HCT116 (cell line): Measurements from ENCODE around the gene SLAIN2. TPM values are rescaled to one million over a fixed set of nuclear protein-coding genes. Genes with fewer than 3 reads are reported as not detected.

Experiments
- ATAC-seq: fragments of 200-7000 bp; cut with Tn5 transposase; 2 replicates; pipeline ENCODE4 v1.9.1; 2020; ENCODE audit warnings: mild to moderate bottlenecking, moderate library complexity
- BruUV-seq: library from RNA; stranded (reverse); fragments of 400-500 nt; replicated peaks from 2 replicates; lab custom pipeline; 2021; lab: Mats Ljungman, UMichigan
- CTCF ChIA-PET: fragments of 300-600 bp; sonication (Branson Sonifier 250); formaldehyde crosslinking; loops from one replicate; lab custom pipeline; 2021; ENCODE audit warnings: antibody characterized with exemption; lab: Charles Lee
- POLR2A ChIA-PET: fragments of 300-600, 350-600 bp; sonication (Branson Sonifier 250); formaldehyde crosslinking; loops from one replicate; lab custom pipeline; 2021; ENCODE audit warnings: antibody characterized with exemption; lab: Charles Lee
- RAD21 ChIA-PET, 2 experiments: fragments of 300-600 bp; sonication (Branson Sonifier 250); formaldehyde crosslinking; loops; one replicate each; lab custom pipeline; 2023; ENCODE audit warnings: low total read pairs in 2 of 2; ENCODE audit not compliant: uncharacterized antibody in 2 of 2, unreplicated experiment in 2 of 2, low non-redundant PET in 1 of 2; lab: Charles Lee
- DNase-seq: peaks from one replicate; pipeline ENCODE4 v3.0.0-alpha.2; 2010; ENCODE audit warnings: low read depth, low spot score
- H2AFZ ChIP-seq: fragments of 200-600 bp; shearing (Covaris generic), sonication (generic); 2 replicates; pipeline ENCODE4 v1.6.1; 2017; ENCODE audit warnings: low read depth, mixed run types, mixed read lengths, antibody characterized with exemption, low read length; ENCODE audit not compliant: poor library complexity, severe bottlenecking
- H3K27ac ChIP-seq: 2 replicates; pipeline ENCODE4 v1.5.1; 2012; ENCODE audit warnings: low read depth, low read length
- H3K27me3 ChIP-seq: fragments of 200-600 bp; sonication (generic); 2 replicates; pipeline ENCODE4 v1.6.1; 2016; ENCODE audit warnings: mixed run types, low read length, mixed read lengths; ENCODE audit not compliant: insufficient read depth
- H3K36me3 ChIP-seq, 2 experiments: fragments of 200-500 bp in 1 of 2; fragments of 200-600 bp in 1 of 2; sonication (Bioruptor generic) in 1 of 2; sonication (generic) in 1 of 2; 2 replicates each; pipeline versions ENCODE4 v1.5.1 to v1.6.1; 2014 to 2016; ENCODE audit warnings: low read length in 2 of 2, inconsistent platforms in 1 of 2, mixed read lengths in 1 of 2, mixed run types in 1 of 2; ENCODE audit not compliant: insufficient read depth in 2 of 2, control insufficient read depth in 1 of 2
- H3K4me1 ChIP-seq, 2 experiments: fragments of 200-600 bp in 1 of 2; sonication (generic) in 1 of 2; 2 replicates each; pipeline versions ENCODE4 v1.5.1 to v1.6.1; 2012 to 2017; ENCODE audit warnings: low read length in 2 of 2, inconsistent platforms in 1 of 2, mild to moderate bottlenecking in 1 of 2, mixed read lengths in 1 of 2, mixed run types in 1 of 2, moderate library complexity in 1 of 2; ENCODE audit not compliant: insufficient read depth in 2 of 2, control insufficient read depth in 1 of 2
- H3K4me2 ChIP-seq: fragments of 200-600 bp; sonication (generic); 2 replicates; pipeline ENCODE4 v1.6.1; 2017; ENCODE audit warnings: mixed run types, low read length, mixed read lengths
- H3K4me3 ChIP-seq, 2 experiments: fragments of 200-600 bp in 1 of 2; sonication (generic) in 1 of 2; replicated peaks in 1 of 2; 2 replicates each; pipeline ENCODE4 v1.5.1; 2011 to 2016; ENCODE audit warnings: low read length in 2 of 2, control low read depth in 1 of 2, low read depth in 1 of 2, mild to moderate bottlenecking in 1 of 2, mixed read lengths in 1 of 2, mixed run types in 1 of 2
- H3K79me2 ChIP-seq: fragments of 200-600 bp; sonication (generic); 2 replicates; pipeline ENCODE4 v1.6.1; 2017; ENCODE audit warnings: mild to moderate bottlenecking, mixed run types, low read length, moderate library complexity, mixed read lengths; ENCODE audit not compliant: insufficient read depth
- H3K9ac ChIP-seq: fragments of 200-600 bp; sonication (generic); 2 replicates; pipeline ENCODE4 v1.6.1; 2016; ENCODE audit warnings: low read length, mixed read lengths
- H3K9me2 ChIP-seq: fragments of 200-600 bp; sonication (generic), shearing (Covaris generic); 2 replicates; pipeline ENCODE4 v1.6.1; 2017; ENCODE audit warnings: mixed run types, mild to moderate bottlenecking, moderate library complexity; ENCODE audit not compliant: insufficient read depth
- H3K9me3 ChIP-seq, 2 experiments: fragments of 200-500 bp in 1 of 2; fragments of 200-600 bp in 1 of 2; sonication (Bioruptor generic) in 1 of 2; sonication (generic) in 1 of 2; 2 replicates each; pipeline ENCODE4 v1.6.1; 2014 to 2017; ENCODE audit warnings: low read length in 2 of 2, mixed read lengths in 2 of 2, inconsistent platforms in 1 of 2, low read depth in 1 of 2, mild to moderate bottlenecking in 1 of 2, mixed run types in 1 of 2, moderate library complexity in 1 of 2; ENCODE audit not compliant: control insufficient read depth in 1 of 2, insufficient read depth in 1 of 2
- H4K20me1 ChIP-seq: fragments of 200-600 bp; sonication (generic), shearing (Covaris generic); 2 replicates; pipeline ENCODE4 v1.6.1; 2017; ENCODE audit warnings: mixed run types, mild to moderate bottlenecking, moderate library complexity; ENCODE audit not compliant: insufficient read depth
- CBX3 ChIP-seq: IDR thresholded peaks from 2 replicates; pipeline ENCODE4 v1.6.1; 2012; ENCODE audit warnings: low read depth
- ELF1 ChIP-seq: IDR thresholded peaks from 2 replicates; pipeline ENCODE4 v1.6.1; 2012; ENCODE audit warnings: low read depth, borderline replicate concordance
- EZH2 ChIP-seq: fragments of 200-600 bp; sonication (generic); IDR thresholded peaks from 2 replicates; pipeline ENCODE4 v1.6.1; 2017; ENCODE audit warnings: antibody characterized with exemption, mixed run types
- FOSL1 ChIP-seq: IDR thresholded peaks from 2 replicates; pipeline ENCODE4 v1.6.1; 2012; ENCODE audit warnings: low read depth
- JUND ChIP-seq: IDR thresholded peaks from 2 replicates; pipeline ENCODE4 v1.6.1; 2012
- MAX ChIP-seq: IDR thresholded peaks from 2 replicates; pipeline ENCODE4 v1.6.1; 2012
- POLR2A ChIP-seq: IDR thresholded peaks from 2 replicates; pipeline ENCODE4 v1.7.0; 2011; ENCODE audit warnings: borderline replicate concordance; ENCODE audit not compliant: insufficient read depth, insufficient read length; ENCODE audit errors: extremely low read depth
- SP1 ChIP-seq: IDR thresholded peaks from 2 replicates; pipeline ENCODE4 v1.6.1; 2012; ENCODE audit warnings: low read depth
- SRF ChIP-seq: IDR thresholded peaks from 2 replicates; pipeline ENCODE4 v1.6.1; 2012; ENCODE audit warnings: low read depth
- YY1 ChIP-seq: IDR thresholded peaks from 2 replicates; pipeline ENCODE4 v1.6.1; 2011; ENCODE audit warnings: low read length, low read depth, moderate library complexity, mild to moderate bottlenecking; ENCODE audit not compliant: insufficient replicate concordance; ENCODE audit errors: extremely low read depth
- ZBTB33 ChIP-seq: IDR thresholded peaks from 2 replicates; pipeline ENCODE4 v1.6.1; 2011; ENCODE audit warnings: mild to moderate bottlenecking, low read length, moderate library complexity; ENCODE audit not compliant: insufficient replicate concordance; ENCODE audit errors: extremely low read depth
- ZNF274 ChIP-seq: fragments of 200-500 bp; sonication (Bioruptor generic); IDR thresholded peaks from 2 replicates; pipeline ENCODE4 v1.6.1; 2014; ENCODE audit warnings: mild to moderate bottlenecking, low read depth, low read length, inconsistent platforms
- intact Hi-C: fragments of 100-400 bp; cut with micrococcal nuclease; formaldehyde crosslinking; loops from 2 replicates; pipeline ENCODE4 v1.10.0; 2022
- total RNA-seq: library from RNA; stranded (reverse); gene quantifications from one replicate; pipeline ENCODE4 v1.2.1, GENCODE V29; 2021; ENCODE audit not compliant: unreplicated experiment
- TF ChIP-seq, protein P1 (sequence below), 3 experiments: fragments of 200-600 bp in 1 of 3; sonication (generic) in 1 of 3; IDR thresholded peaks in 2 of 3; conservative IDR thresholded peaks in 1 of 3; 2 replicates each; pipeline ENCODE4 v1.5.1; 2012 to 2017; ENCODE audit warnings: low read depth in 2 of 3, low read length in 2 of 3, antibody characterized with exemption in 1 of 3, borderline replicate concordance in 1 of 3, control low read depth in 1 of 3, mild to moderate bottlenecking in 1 of 3, mixed read lengths in 1 of 3, mixed run types in 1 of 3, moderate library complexity in 1 of 3; ENCODE audit not compliant: insufficient read depth in 1 of 3
- TF ChIP-seq, protein P2 (sequence below): IDR thresholded peaks from 2 replicates; pipeline ENCODE4 v1.6.1; 2012

The SLAIN2 gene
- total RNA-seq, 1 experiment from 2014 or later, result 50.3 TPM

DNA sequence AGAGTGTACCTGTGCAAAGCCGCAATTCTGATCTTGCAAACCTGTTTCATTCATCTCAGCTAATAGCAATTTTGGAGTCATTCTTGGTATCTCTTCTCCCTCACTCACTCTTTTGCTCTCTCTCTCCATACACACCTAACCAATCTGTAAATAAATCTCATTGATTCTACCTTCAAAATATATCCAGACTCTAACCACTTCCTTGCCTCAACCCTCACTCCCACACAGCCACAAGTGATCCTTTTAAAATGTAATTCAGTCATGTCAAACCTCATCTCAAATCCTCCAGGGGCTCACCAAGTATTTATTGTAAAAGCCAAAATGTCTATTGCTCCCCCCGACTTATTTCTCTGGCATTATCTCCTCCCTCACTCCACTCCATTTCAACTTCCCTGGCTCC lies 90.1 kb downstream of the SLAIN2 start:
- H4K20me1 ChIP-seq, result no peaks in the 10 kb centered on the region
- CTCF ChIA-PET, result no interaction called here
- BruUV-seq, result no TSS peak
- no peaks in the 10 kb centered on the region for H3K9me3 ChIP-seq
- intact Hi-C loops, result no loop called here
- RAD21 ChIA-PET, result interaction anchor here in 1 of 2 experiments (0.6 kb wide), 1 partner anchor 46 kb away, joined by 4 read pairs; no protein-coding TSS in a partner anchor
- H3K4me3 ChIP-seq, result no peak overlapping the region
- H3K79me2 ChIP-seq, result no peaks in the 10 kb centered on the region
- H3K4me1 ChIP-seq, result no peaks in the 10 kb centered on the region
- H3K9me2 ChIP-seq, result no peaks in the 10 kb centered on the region
- no peaks in the 10 kb centered on the region; a peak in 1 of 4 replicates for H3K36me3 ChIP-seq
- H3K27me3 ChIP-seq, result no peaks in the 10 kb centered on the region
- no peak overlapping the region for H2AFZ ChIP-seq
- POLR2A ChIA-PET, result no interaction called here
- ATAC-seq (no peak), DNase-seq (no peak)
- TF ChIP-seq, protein P1, sequence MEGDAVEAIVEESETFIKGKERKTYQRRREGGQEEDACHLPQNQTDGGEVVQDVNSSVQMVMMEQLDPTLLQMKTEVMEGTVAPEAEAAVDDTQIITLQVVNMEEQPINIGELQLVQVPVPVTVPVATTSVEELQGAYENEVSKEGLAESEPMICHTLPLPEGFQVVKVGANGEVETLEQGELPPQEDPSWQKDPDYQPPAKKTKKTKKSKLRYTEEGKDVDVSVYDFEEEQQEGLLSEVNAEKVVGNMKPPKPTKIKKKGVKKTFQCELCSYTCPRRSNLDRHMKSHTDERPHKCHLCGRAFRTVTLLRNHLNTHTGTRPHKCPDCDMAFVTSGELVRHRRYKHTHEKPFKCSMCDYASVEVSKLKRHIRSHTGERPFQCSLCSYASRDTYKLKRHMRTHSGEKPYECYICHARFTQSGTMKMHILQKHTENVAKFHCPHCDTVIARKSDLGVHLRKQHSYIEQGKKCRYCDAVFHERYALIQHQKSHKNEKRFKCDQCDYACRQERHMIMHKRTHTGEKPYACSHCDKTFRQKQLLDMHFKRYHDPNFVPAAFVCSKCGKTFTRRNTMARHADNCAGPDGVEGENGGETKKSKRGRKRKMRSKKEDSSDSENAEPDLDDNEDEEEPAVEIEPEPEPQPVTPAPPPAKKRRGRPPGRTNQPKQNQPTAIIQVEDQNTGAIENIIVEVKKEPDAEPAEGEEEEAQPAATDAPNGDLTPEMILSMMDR (IDR thresholded peaks at IDR 0.05 in 2 of 3, conservative IDR thresholded peaks at IDR 0.05 in 1 of 3; ENCODE audit: borderline replicate concordance in 1 of 3, insufficient read depth in 1 of 3, low read depth in 2 of 3, low read length in 2 of 3), result no peak
- TF ChIP-seq FOSL1, result no peak
- TF ChIP-seq SP1, result no peak
- no peak for TF ChIP-seq ZNF274
- no peak for TF ChIP-seq MAX
- no peak for TF ChIP-seq ELF1
- no peak for TF ChIP-seq YY1
- no peak for TF ChIP-seq JUND
- TF ChIP-seq CBX3, result no peak
- TF ChIP-seq, protein P2, sequence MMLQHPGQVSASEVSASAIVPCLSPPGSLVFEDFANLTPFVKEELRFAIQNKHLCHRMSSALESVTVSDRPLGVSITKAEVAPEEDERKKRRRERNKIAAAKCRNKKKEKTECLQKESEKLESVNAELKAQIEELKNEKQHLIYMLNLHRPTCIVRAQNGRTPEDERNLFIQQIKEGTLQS, result no peak
- TF ChIP-seq SRF, result no peak
- TF ChIP-seq POLR2A, result no peak
- no peak for TF ChIP-seq EZH2
- TF ChIP-seq ZBTB33, result no peak
- no peak overlapping the region for H3K27ac ChIP-seq
- H3K4me2 ChIP-seq, result no peak overlapping the region
- H3K9ac ChIP-seq, result no peak overlapping the region
